Transverse colon (tissue), 4 donors: Measurements from ENCODE around the gene DLG2.

ENCODE experiments used
- EP300 ChIP-seq: sonication (generic); formaldehyde crosslinking; IDR thresholded peaks from one replicate; pipeline ENCODE4 v1.6.1; 2017; ENCODE audit warnings: antibody characterized with exemption, low read depth
- POLR2AphosphoS5 ChIP-seq, 3 donors: sonication (generic); formaldehyde crosslinking; IDR thresholded peaks; one replicate each; pipeline ENCODE4 v1.6.1; 2016; ENCODE audit warnings: antibody characterized with exemption in 3 of 3
- TF ChIP-seq, protein P1 (sequence below), 5 experiments: fragments of 200-600 bp in 3 of 5; fragments of 450-650 bp in 2 of 5; sonication (generic) in 3 of 5; IDR thresholded peaks; 1 replicate in 2 of 5; 2 replicates in 3 of 5; pipeline ENCODE4 v1.5.1; 2016 to 2017; ENCODE audit warnings: antibody characterized with exemption in 5 of 5, inconsistent platforms in 3 of 5, mild to moderate bottlenecking in 2 of 5, moderate library complexity in 1 of 5

DNA sequence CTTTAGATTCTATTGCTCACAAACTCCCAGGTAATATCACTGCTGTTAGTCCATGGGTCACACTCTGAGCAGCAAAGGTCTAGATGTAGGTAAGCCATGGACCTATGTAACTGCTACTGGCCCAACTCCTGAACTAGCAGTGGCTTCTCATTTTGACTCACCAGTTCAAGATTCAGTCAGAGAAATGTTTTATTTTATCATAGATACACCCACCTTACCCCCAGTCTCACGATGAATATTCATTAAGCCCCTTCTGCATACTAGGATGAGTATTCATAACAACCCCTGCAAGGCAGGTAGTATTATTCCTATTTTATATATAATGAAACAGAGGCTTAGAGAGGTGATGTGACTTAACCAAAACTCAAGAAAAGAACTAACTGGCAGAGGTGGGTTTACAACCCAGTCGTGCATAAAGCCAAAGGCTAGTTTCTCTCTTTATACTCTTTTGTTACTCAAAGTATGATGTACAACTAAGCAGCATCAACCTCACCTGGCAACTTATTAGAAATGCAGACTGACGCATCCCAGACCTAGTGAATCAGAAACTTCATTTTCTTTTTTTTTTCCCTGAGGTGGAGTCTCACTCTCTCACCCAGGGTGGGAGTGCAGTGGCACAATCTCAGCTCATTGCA lies 1383.4 kb downstream of the DLG2 start:
- TF ChIP-seq, protein P1, sequence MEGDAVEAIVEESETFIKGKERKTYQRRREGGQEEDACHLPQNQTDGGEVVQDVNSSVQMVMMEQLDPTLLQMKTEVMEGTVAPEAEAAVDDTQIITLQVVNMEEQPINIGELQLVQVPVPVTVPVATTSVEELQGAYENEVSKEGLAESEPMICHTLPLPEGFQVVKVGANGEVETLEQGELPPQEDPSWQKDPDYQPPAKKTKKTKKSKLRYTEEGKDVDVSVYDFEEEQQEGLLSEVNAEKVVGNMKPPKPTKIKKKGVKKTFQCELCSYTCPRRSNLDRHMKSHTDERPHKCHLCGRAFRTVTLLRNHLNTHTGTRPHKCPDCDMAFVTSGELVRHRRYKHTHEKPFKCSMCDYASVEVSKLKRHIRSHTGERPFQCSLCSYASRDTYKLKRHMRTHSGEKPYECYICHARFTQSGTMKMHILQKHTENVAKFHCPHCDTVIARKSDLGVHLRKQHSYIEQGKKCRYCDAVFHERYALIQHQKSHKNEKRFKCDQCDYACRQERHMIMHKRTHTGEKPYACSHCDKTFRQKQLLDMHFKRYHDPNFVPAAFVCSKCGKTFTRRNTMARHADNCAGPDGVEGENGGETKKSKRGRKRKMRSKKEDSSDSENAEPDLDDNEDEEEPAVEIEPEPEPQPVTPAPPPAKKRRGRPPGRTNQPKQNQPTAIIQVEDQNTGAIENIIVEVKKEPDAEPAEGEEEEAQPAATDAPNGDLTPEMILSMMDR (IDR thresholded peaks at IDR 0.05), result no peak
- TF ChIP-seq POLR2AphosphoS5 (IDR thresholded peaks at IDR 0.05) (no peak), EP300 (no peak)
